Measurements from ENCODE around the gene SPINT1.

- TF ChIP-seq SP1 (IDR thresholded peaks at IDR 0.05), result no peak
- no peak for TF ChIP-seq ZNF384 (IDR thresholded peaks at IDR 0.05)
- TF ChIP-seq HDGF (IDR thresholded peaks at IDR 0.05; ENCODE audit: borderline replicate concordance), result no peak
- no peak for TF ChIP-seq SUZ12 (IDR thresholded peaks at IDR 0.05)
- no peak for TF ChIP-seq LEF1 (IDR thresholded peaks at IDR 0.05; ENCODE audit: borderline replicate concordance)
- no peak for TF ChIP-seq NFRKB (IDR thresholded peaks at IDR 0.05)
- no peak for TF ChIP-seq TARDBP (IDR thresholded peaks at IDR 0.05)
- TF ChIP-seq BHLHE40 (IDR thresholded peaks at IDR 0.05; ENCODE audit: borderline replicate concordance), result no peak
- no peak for TF ChIP-seq CTBP1 (IDR thresholded peaks at IDR 0.05; ENCODE audit: borderline replicate concordance)
- no peak for TF ChIP-seq PKNOX1 (IDR thresholded peaks at IDR 0.05)
- TF ChIP-seq FOXM1 (IDR thresholded peaks at IDR 0.05; ENCODE audit: borderline replicate concordance), result no peak
These were observed 37.2 kb upstream of the SPINT1 start for GRCh38 chr15:40806672-40807027.

Measured in HEK293T (cell line).